GM23248 (cell line): ENCODE results near the gene COL23A1. TPM values are rescaled to one million over a fixed set of nuclear protein-coding genes. Genes with fewer than 3 reads are reported as not detected.

Experiments used
- DNase-seq: peaks from one replicate; pipeline ENCODE4 v3.0.0-alpha.2; 2015
- H2AFZ ChIP-seq: fragments of 200-600 bp; sonication (generic); 2 replicates; pipeline ENCODE4 v1.6.1; 2016; ENCODE audit warnings: antibody characterized with exemption
- H3F3A ChIP-seq: fragments of 200-600 bp; sonication (generic); 2 replicates; pipeline ENCODE4 v1.6.1; 2016; ENCODE audit warnings: mild to moderate bottlenecking, antibody characterized with exemption, mixed run types; ENCODE audit not compliant: insufficient read depth
- H3K27ac ChIP-seq: fragments of 200-600 bp; sonication (generic); 2 replicates; pipeline ENCODE4 v1.5.1; 2016; ENCODE audit warnings: mild to moderate bottlenecking
- H3K27me3 ChIP-seq: fragments of 200-600 bp; sonication (generic); replicated peaks from 2 replicates; pipeline ENCODE4 v1.6.1; 2016; ENCODE audit warnings: mild to moderate bottlenecking; ENCODE audit not compliant: insufficient read depth
- H3K36me3 ChIP-seq: fragments of 200-600 bp; sonication (generic); 2 replicates; pipeline ENCODE4 v1.6.1; 2016; ENCODE audit warnings: low read depth, mild to moderate bottlenecking
- H3K4me1 ChIP-seq: fragments of 200-600 bp; sonication (generic); 2 replicates; pipeline ENCODE4 v1.6.1; 2016; ENCODE audit warnings: mild to moderate bottlenecking; ENCODE audit not compliant: insufficient read depth
- H3K4me2 ChIP-seq: fragments of 200-600 bp; sonication (generic); one replicate; pipeline ENCODE4 v1.6.1; 2016; ENCODE audit warnings: mild to moderate bottlenecking; ENCODE audit not compliant: unreplicated experiment
- H3K4me3 ChIP-seq: fragments of 200-600 bp; sonication (generic); 2 replicates; pipeline ENCODE4 v1.5.1; 2016; ENCODE audit warnings: mild to moderate bottlenecking
- H3K79me2 ChIP-seq: fragments of 200-600 bp; sonication (generic); 2 replicates; pipeline ENCODE4 v1.6.1; 2016; ENCODE audit warnings: mild to moderate bottlenecking; ENCODE audit not compliant: insufficient read depth
- H3K9ac ChIP-seq: fragments of 200-600 bp; sonication (generic); 2 replicates; pipeline ENCODE4 v1.6.1; 2016; ENCODE audit warnings: mild to moderate bottlenecking
- H3K9me2 ChIP-seq: fragments of 200-600 bp; sonication (generic); 2 replicates; pipeline ENCODE4 v1.6.1; 2016; ENCODE audit warnings: mixed run types, mild to moderate bottlenecking, moderate library complexity; ENCODE audit not compliant: insufficient read depth
- H3K9me3 ChIP-seq: fragments of 200-600 bp; sonication (generic); one replicate; pipeline ENCODE4 v1.6.1; 2017; ENCODE audit warnings: low read depth
- H4K20me1 ChIP-seq: fragments of 200-600 bp; sonication (generic); 2 replicates; pipeline ENCODE4 v1.6.0; 2016; ENCODE audit not compliant: insufficient read depth
- EZH2 ChIP-seq: fragments of 200-600 bp; sonication (generic); IDR thresholded peaks from 2 replicates; pipeline ENCODE4 v1.6.1; 2018; ENCODE audit warnings: antibody characterized with exemption, mild to moderate bottlenecking; ENCODE audit not compliant: insufficient read depth, poor library complexity, severe bottlenecking
- EZH2phosphoT487 ChIP-seq: fragments of 200-600 bp; sonication (generic); IDR thresholded peaks from 2 replicates; pipeline ENCODE4 v1.6.1; 2018; ENCODE audit warnings: antibody characterized with exemption, moderate library complexity, mild to moderate bottlenecking, low read depth; ENCODE audit not compliant: insufficient read depth
- WGBS, 2 experiments: methylation state at CpG; one replicate each; pipeline ENCODE4 v1.1.6; 2015 to 2017; ENCODE audit warnings: low lambda C conversion rate in 2 of 2, low coverage in 1 of 2; ENCODE audit errors: missing lambda C conversion rate in 2 of 2; 5-methylcytosine and 5-hydroxymethylcytosine counted together
- in situ Hi-C: fragments of 300-500 bp; cut with MboI; formaldehyde crosslinking; loops from 2 replicates; pipeline ENCODE4 v1.15.0; 2020
- polyA plus RNA-seq: library from polyadenylated mRNA; unstranded; fragments of >200 nt; fragmentation: Nextera tagmentation; extraction: Ambion mirVana; gene quantifications from 2 replicates; pipeline ENCODE4 v1.2.1, GENCODE V29; 2016
- total RNA-seq: library from RNA; depleted of rRNA; stranded (reverse); fragments of >200 nt; shearing (Covaris generic); gene quantifications from 2 replicates; pipeline ENCODE4 v1.2.3, GENCODE V29; 2014

COL23A1 gene
- total and polyA plus RNA-seq, 2 experiments from 2014 or later, result not detected

DNA sequence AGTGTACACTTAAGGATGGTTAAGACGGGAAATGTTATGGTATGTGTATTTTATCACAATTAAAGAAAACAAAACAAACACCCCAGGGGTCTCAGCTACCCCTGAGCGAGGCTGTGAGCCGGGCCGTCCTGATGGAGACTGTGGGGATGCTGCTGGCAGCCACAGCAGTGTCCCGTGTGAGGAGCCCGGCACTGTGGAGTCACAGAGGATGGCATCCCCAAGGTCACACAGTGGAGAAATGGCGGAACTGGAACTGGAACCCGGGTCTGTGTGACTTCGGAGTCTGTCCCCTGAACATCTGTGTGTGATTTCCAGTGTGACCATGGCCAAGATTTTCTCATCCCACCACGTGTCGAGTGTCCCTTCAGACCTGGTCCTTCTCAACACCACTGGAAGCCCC is 276.9 kb downstream of the COL23A1 start:
- 57 to 60% methylated on average over 11 of the region's 11 CpGs for WGBS, 2 experiments
- no peaks in the 10 kb centered on the region for H3K9me2 ChIP-seq
- H3K4me3 ChIP-seq, result no peak overlapping the region
- no peaks in the 10 kb centered on the region for H3K4me1 ChIP-seq
- no peak overlapping the region for H3K27ac ChIP-seq
- no peak overlapping the region for H3K9ac ChIP-seq
- H3K4me2 ChIP-seq, result no peak overlapping the region
- H3K27me3 ChIP-seq, result no peaks in the 10 kb centered on the region
- in situ Hi-C loops, result no loop called here
- no peaks in the 10 kb centered on the region for H4K20me1 ChIP-seq
- H3F3A ChIP-seq, result no peaks in the 10 kb centered on the region
- H3K36me3 ChIP-seq, result no peaks in the 10 kb centered on the region
- H3K79me2 ChIP-seq, result no peaks in the 10 kb centered on the region
- no peak for DNase-seq
- H3K9me3 ChIP-seq, result no peaks in the 10 kb centered on the region
- H2AFZ ChIP-seq, result no peak overlapping the region
- no peak for TF ChIP-seq EZH2phosphoT487
- no peak for TF ChIP-seq EZH2

DNA sequence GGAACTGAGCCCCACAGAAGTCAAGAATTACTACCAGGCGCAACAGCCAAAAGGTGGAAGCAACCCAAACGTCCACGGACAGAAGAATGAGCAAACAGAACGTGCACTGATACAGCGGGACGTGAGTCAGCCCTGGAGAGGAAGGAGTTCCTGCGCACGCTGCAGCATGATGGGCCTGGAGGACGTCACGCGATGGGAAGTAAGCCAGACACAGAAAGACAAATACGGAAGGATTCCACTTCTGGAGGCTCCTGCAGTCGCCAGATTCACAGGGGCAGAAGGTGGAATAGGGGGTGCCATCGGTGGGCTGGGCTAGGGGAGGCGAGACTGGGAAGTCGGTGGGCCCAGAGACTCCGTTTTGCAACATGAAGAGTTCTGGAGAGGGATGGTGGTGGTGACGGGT is 277.3 kb downstream of the COL23A1 start:
- Histone ChIP-seq H3K36me3 (no peaks in the 10 kb centered on the region), H3K9me2 (no peaks in the 10 kb centered on the region), H3K27me3 (no peaks in the 10 kb centered on the region), H2AFZ (no peak overlapping the region), H3F3A (no peaks in the 10 kb centered on the region), H3K79me2 (no peaks in the 10 kb centered on the region), H3K4me1 (no peaks in the 10 kb centered on the region), H3K4me2 (no peak overlapping the region), H3K9me3 (no peaks in the 10 kb centered on the region), H3K4me3 (no peak overlapping the region), H3K9ac (no peak overlapping the region), H4K20me1 (no peaks in the 10 kb centered on the region), H3K27ac (no peak overlapping the region)
- no peak for TF ChIP-seq EZH2phosphoT487
- TF ChIP-seq EZH2, result no peak
- in situ Hi-C loops, result no loop called here
- no peak for DNase-seq
- WGBS, 2 experiments, result 59 to 70% methylated on average over 18 of the region's 18 CpGs

DNA sequence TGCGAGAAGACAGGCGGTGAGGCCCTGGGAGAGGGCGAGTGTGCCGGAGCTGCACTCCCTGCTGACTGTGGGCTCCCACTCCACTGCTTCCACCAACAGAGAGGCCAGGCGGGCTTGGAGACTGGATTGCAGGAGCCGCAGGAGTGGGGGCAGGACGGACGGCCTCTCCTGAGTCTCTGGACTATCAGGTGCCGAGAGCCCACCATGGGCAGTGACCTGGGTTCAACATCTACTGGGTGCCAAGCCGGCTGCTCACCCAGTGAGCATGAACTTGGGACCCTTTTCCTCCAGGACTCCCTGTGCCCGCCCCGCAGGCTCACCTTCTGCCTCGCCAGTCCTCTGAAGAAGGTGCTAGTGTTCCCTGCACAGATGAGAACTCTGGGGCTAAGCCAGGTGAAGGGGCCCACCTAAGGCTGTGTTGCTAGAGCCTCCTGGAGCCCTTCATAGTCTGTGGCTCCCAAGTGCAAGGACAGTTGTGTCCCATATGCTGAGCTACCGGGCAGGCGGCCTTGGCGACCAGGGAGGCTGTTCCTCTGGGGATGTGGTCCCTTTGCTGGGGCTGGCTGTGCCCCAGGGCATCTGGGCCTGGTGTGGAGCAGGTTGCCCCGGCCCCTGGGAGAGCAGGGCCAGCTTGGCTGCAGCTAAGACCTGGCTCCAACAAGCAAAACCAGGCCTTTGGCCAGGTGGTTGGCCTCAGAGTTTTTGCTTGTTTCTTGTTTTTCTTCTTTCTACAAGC is 279.9 kb downstream of the COL23A1 start:
- in situ Hi-C loops, result no loop called here
- TF ChIP-seq EZH2phosphoT487 (no peak), EZH2 (no peak)

DNA sequence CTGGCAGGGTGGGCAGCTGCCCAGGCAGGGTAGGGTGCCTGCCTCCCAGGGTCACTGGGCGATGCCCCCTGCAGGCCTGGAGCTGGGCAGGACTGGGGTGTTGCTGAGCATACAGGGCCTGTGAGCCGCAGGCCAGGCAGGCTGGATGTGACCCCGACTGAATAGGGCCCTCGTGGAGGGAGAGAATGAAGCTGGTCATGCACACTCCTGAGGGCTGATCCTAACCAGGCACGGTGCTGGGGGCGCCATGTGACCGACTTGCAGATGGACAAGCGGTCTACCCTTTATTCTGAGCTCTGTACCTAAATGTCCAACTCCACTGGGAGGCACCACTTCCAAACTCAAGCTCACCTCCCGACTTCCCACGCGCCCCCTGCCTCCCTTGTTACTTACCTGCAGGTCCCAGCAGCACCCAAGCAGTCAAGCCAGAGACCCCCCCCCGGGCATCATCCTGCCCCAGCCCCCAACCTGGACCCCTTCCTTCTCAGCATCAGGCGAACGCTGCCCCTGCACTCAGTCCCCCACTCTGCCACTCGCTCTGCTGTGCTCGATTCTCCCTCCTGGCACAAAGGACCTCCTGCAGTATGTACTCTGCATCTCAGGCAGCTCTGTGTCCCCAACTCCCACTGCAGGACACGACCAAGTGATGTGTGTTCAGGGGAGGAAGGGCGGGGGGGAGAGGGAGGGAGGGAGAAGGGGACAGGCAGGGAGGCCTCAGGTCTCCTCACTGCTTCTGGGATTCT is 280.8 kb downstream of the COL23A1 start:
- in situ Hi-C loops, result no loop called here
- Histone ChIP-seq H3K9me2 (no peaks in the 10 kb centered on the region), H2AFZ (no peak overlapping the region), H3K27ac (no peak overlapping the region), H3K4me2 (no peak overlapping the region), H3K9me3 (no peaks in the 10 kb centered on the region), H3K4me3 (no peak overlapping the region), H3K4me1 (no peaks in the 10 kb centered on the region), H3K9ac (no peak overlapping the region), H3F3A (no peaks in the 10 kb centered on the region), H3K36me3 (no peaks in the 10 kb centered on the region), H4K20me1 (no peaks in the 10 kb centered on the region), H3K79me2 (no peaks in the 10 kb centered on the region), H3K27me3 (no peaks in the 10 kb centered on the region)
- no peak for DNase-seq
- WGBS, 2 experiments, result 50 to 60% methylated on average over 12 to 17 of the region's 18 CpGs
- no peak for TF ChIP-seq EZH2
- no peak for TF ChIP-seq EZH2phosphoT487

More for the DNA sequence above, 279.9 kb downstream of the COL23A1 start:
- Histone ChIP-seq H3K9ac (no peak overlapping the region), H3K79me2 (no peaks in the 10 kb centered on the region), H3K36me3 (no peaks in the 10 kb centered on the region), H3K27me3 (no peaks in the 10 kb centered on the region), H4K20me1 (no peaks in the 10 kb centered on the region), H3K4me3 (no peak overlapping the region), H3K27ac (no peak overlapping the region), H3K4me1 (no peaks in the 10 kb centered on the region), H3F3A (no peaks in the 10 kb centered on the region), H3K9me2 (no peaks in the 10 kb centered on the region), H3K4me2 (no peak overlapping the region), H3K9me3 (no peaks in the 10 kb centered on the region), H2AFZ (no peak overlapping the region)
- DNase-seq, result no peak
- WGBS, 2 experiments, result 60 to 67% methylated on average over 14 to 17 of the region's 17 CpGs
